Measurements from ENCODE around the gene ITLN2. TPM values are rescaled to one million over a fixed set of nuclear protein-coding genes. Genes with fewer than 3 reads are reported as not detected.

The ITLN2 gene
- total RNA-seq, 1 experiment from 2014 or later = 2.4 TPM

DNA sequence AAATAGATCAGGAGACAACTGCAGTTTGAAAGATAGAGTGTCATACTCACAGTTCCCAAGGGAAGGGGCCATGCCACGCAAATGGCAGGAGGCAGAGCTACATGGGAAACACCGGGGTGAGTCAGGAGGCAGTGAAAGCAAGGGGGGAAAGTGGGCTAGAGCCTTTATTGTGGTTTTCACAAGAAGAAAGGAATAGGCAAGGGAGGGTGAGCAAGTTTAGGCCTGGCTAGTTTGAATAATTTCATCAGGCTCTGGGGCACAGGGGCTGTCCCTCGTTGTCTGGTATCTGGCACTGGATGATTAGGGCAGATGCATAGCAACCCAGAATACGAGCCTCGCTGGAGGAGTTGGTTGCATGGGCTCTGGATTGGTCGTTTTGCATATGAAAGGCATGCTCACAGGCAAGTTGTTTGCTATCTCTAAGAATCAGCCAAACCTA, 17.0 kb upstream of the ITLN2 start:
- no peaks in the 10 kb centered on the region for H3K27me3 ChIP-seq (ENCODE audit: insufficient read depth, low read length)
- no peak overlapping the region for H2BK120ac ChIP-seq (ENCODE audit: low read depth, low read length, poor library complexity, severe bottlenecking)
- H4K8ac ChIP-seq (replicated peaks; ENCODE audit: insufficient read length, low read depth, low read length) = no peak overlapping the region
- H2BK12ac ChIP-seq (ENCODE audit: insufficient read length, low read depth, low read length) = no peak overlapping the region
- H3K9ac ChIP-seq (ENCODE audit: extremely low read depth, insufficient read length, low read length) = no peak overlapping the region
- no peak overlapping the region for H3K23ac ChIP-seq (ENCODE audit: insufficient read length, low read depth, low read length)
- no peaks in the 10 kb centered on the region for H3K79me1 ChIP-seq (ENCODE audit: insufficient read depth, low read depth, low read length, poor library complexity, severe bottlenecking)
- H3K18ac ChIP-seq (ENCODE audit: insufficient read length, low read depth, low read length) = no peak overlapping the region
- H3K79me2 ChIP-seq (ENCODE audit: insufficient read depth, low read length) = no peaks in the 10 kb centered on the region
- no peaks in the 10 kb centered on the region for H4K20me1 ChIP-seq (ENCODE audit: control insufficient read depth, insufficient read depth, insufficient read length)
- H2BK20ac ChIP-seq (ENCODE audit: low read depth, low read length, poor library complexity, severe bottlenecking) = no peak overlapping the region
- no peak overlapping the region for H4K91ac ChIP-seq (ENCODE audit: insufficient read length, low read depth, low read length)
- no peak overlapping the region for H2BK5ac ChIP-seq (ENCODE audit: insufficient read length, low read length)
- Mint-ChIP-seq H3K27me3 (ENCODE audit: low read depth) (no peaks in the 10 kb centered on the region), H3K4me1 (peaks cover 29 to 32% of the 10 kb centered on the region in 2 experiments), H3K9me3 (no peaks in the 10 kb centered on the region; a peak in 1 of 5 replicates), H3K4me3 (peak overlapping the region in 1 of 2 experiments; percentile 44; a peak in 3 of 5 replicates), H3K27ac (peak overlapping the region; percentile 0 to 79 (median 64)), H3K36me3 (ENCODE audit: insufficient read depth in 1 of 3, low read depth in 3 of 3) (no peaks in the 10 kb centered on the region)
- H3K4ac ChIP-seq (ENCODE audit: low read depth, low read length) = no peak overlapping the region
- H3K27ac ChIP-seq (ENCODE audit: insufficient read length, low read depth, low read length) = no peak overlapping the region
- peaks cover 2% of the 10 kb centered on the region for H3K4me1 ChIP-seq (ENCODE audit: insufficient read depth, low read length)
- TF ChIP-seq, protein P1, sequence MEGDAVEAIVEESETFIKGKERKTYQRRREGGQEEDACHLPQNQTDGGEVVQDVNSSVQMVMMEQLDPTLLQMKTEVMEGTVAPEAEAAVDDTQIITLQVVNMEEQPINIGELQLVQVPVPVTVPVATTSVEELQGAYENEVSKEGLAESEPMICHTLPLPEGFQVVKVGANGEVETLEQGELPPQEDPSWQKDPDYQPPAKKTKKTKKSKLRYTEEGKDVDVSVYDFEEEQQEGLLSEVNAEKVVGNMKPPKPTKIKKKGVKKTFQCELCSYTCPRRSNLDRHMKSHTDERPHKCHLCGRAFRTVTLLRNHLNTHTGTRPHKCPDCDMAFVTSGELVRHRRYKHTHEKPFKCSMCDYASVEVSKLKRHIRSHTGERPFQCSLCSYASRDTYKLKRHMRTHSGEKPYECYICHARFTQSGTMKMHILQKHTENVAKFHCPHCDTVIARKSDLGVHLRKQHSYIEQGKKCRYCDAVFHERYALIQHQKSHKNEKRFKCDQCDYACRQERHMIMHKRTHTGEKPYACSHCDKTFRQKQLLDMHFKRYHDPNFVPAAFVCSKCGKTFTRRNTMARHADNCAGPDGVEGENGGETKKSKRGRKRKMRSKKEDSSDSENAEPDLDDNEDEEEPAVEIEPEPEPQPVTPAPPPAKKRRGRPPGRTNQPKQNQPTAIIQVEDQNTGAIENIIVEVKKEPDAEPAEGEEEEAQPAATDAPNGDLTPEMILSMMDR (conservative IDR thresholded peaks at IDR 0.05) = no peak
- DNase-seq = peak; percentile 70
- H3K14ac ChIP-seq (ENCODE audit: insufficient read depth, low read length) = no peak overlapping the region
- H2AK5ac ChIP-seq (ENCODE audit: insufficient read length, low read length) = no peak overlapping the region
- no peak overlapping the region for H3K56ac ChIP-seq (ENCODE audit: insufficient read length, low read depth, low read length)
- no CpG with 5 or more reads among the region's 6 CpGs for WGBS (ENCODE audit: extremely low coverage, insufficient read length, low lambda C conversion rate)
- no peak overlapping the region for H2AFZ ChIP-seq (ENCODE audit: low read length)
- no peak overlapping the region for H4K5ac ChIP-seq (ENCODE audit: insufficient read length, low read depth, low read length)
- H2BK15ac ChIP-seq (ENCODE audit: low read depth, low read length) = no peak overlapping the region
- peak overlapping the region; percentile 6 for H3K4me2 ChIP-seq (ENCODE audit: insufficient read depth, insufficient read length, low read length)
- no peaks in the 10 kb centered on the region for H3K9me3 ChIP-seq (ENCODE audit: control insufficient read depth, low read depth, low read length)
- no peak overlapping the region for H3T11ph ChIP-seq (ENCODE audit: low read length)
- H3K23me2 ChIP-seq (ENCODE audit: insufficient read length, low read depth, low read length, poor library complexity, severe bottlenecking) = no peaks in the 10 kb centered on the region
